NCI-H1930 (cell line): ENCODE results near the gene PUM1.
A peak's percentile ranks its signal among the peaks of the same experiment; 100 is the strongest.

Experiments used
- DNase-seq, 2 experiments: peaks; one replicate each; lab custom pipeline; 2025; lab: John Stamatoyannopoulos, UW

Gene PUM1

GRCh38 chr1:30929135-30929889, 136.2 kb downstream of the PUM1 start:
- DNase-seq = peak in 1 of 2 experiments; percentile 37

- no peak for DNase-seq
Observed at GRCh38 chr1:30928789-30929134, 136.8 kb downstream of the PUM1 start.

- DNase-seq = no peak
Observed at GRCh38 chr1:30928171-30928570, 137.3 kb downstream of the PUM1 start.

- no peak for DNase-seq
Observed at GRCh38 chr1:30927448-30927847, 138.1 kb downstream of the PUM1 start.

- no peak for DNase-seq
Observed at GRCh38 chr1:30923597-30923996, 141.9 kb downstream of the PUM1 start.

- DNase-seq = no peak
Observed at GRCh38 chr1:30920827-30921226, 144.7 kb downstream of the PUM1 start.

- no peak for DNase-seq
Observed at GRCh38 chr1:30919025-30919881, 146.3 kb downstream of the PUM1 start.

GRCh38 chr1:30916296-30916695, 149.2 kb downstream of the PUM1 start:
- DNase-seq = no peak

- no peak for DNase-seq
Observed at GRCh38 chr1:30915491-30916230, 149.9 kb downstream of the PUM1 start.

GRCh38 chr1:30914931-30915330, 150.6 kb downstream of the PUM1 start:
- DNase-seq = no peak

GRCh38 chr1:30914587-30914922, 151.0 kb downstream of the PUM1 start:
- DNase-seq = no peak

GRCh38 chr1:30912913-30913652, 152.4 kb downstream of the PUM1 start:
- DNase-seq = no peak

- DNase-seq = no peak
Observed at GRCh38 chr1:30912224-30912623, 153.3 kb downstream of the PUM1 start.

GRCh38 chr1:30911059-30911954, 154.2 kb downstream of the PUM1 start:
- peak; percentile 47 to 68 for DNase-seq

- peak in 1 of 2 experiments; percentile 29 for DNase-seq
Observed at GRCh38 chr1:30909365-30910068, 156.0 kb downstream of the PUM1 start.

- DNase-seq = no peak
Observed at GRCh38 chr1:30908696-30909364, 156.7 kb downstream of the PUM1 start, which contains the start of gene SDC3. TSS of gene SDC3 (minus strand) at chr1:30908758. CDS start at chr1:30908586, 172 bp downstream.

GRCh38 chr1:30908316-30908695, 157.2 kb downstream of the PUM1 start:
- DNase-seq = no peak

- DNase-seq = no peak
Observed at GRCh38 chr1:30907481-30908315, 157.8 kb downstream of the PUM1 start.
